ENCODE results near the gene MARK3. TPM values are rescaled to one million over a fixed set of nuclear protein-coding genes. Genes with fewer than 3 reads are reported as not detected.

Gene MARK3
- total and polyA plus RNA-seq, 10 of the 15 experiments (the other 5 are each of a cell fraction or from before 2014, with no cell fraction given), result 10.7 to 75.1 (median 41.4) TPM

- TF ChIP-seq PRDM15 (CRISPR knock-in tag; IDR thresholded peaks at IDR 0.05) (no peak), POLR2AphosphoS2 (IDR thresholded peaks at IDR 0.05; ENCODE audit: low read depth, low read length) (no peak)
Observed at GRCh38 chr14:103443111-103443510, 57.9 kb downstream of the MARK3 start (continued).

DNA sequence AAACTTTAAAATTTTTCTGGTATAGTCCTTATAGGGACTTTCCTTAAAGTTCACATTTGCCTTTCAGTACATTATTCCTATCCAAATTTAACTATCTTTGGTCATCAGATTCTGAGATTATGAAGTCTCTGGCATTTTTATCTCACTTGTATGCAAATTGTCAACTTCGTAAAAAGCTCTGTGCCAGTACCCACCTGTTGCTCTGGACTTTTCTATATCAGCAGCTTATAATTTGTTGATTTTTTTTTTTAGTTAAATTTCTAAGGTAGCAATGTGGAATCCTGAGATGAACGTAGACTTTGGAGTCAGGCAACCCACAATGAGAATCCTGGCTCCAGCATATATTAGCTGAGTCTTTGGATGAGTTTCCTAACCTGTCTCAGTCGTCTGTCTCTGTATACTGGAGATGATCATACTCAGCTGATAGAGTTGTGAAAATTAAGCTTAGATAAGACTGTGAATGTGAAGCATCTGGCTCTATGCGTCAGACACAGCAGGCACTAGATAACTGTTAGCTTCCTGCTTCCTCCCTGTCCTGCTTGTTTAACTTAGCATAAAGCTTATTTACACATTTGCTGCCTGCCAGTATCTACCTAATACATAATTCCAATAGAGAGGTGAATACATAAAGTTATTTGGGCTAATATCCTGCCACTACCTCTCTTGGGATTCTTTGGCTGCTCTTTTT lies 59.8 kb downstream of the MARK3 start:
- H3K79me2 ChIP-seq (ENCODE audit: control insufficient read depth, insufficient read depth, low read length), result peaks cover 13% of the 10 kb centered on the region
- H2AFZ ChIP-seq (ENCODE audit: control insufficient read depth, low read depth, low read length), result no peak overlapping the region
- no peak overlapping the region for H3K27ac ChIP-seq (ENCODE audit: control insufficient read depth, insufficient read depth)
- CTCF ChIA-PET, result interaction anchor here (1.3 to 2.3 kb wide), 2 partner anchors 15 to 54 kb away, joined by 5 to 9 read pairs; no protein-coding TSS in a partner anchor
- 60% methylated on average over 4 of the region's 4 CpGs for WGBS (ENCODE audit: insufficient coverage, insufficient replicate concordance, low lambda C conversion rate, missing lambda C conversion rate)
- DNase-seq (ENCODE audit: low read depth, low spot score) (no peak), FAIRE-seq (no peak), ATAC-seq (no peak)
- no TSS peak for BruUV-seq (replicated peaks)
- in situ Hi-C loops (cut with MboI), result no loop called here
- H3K4me3 ChIP-seq, result no peak overlapping the region
- no peaks in the 10 kb centered on the region for H3K27me3 ChIP-seq (replicated peaks in 1 of 2; ENCODE audit: control insufficient read depth in 2 of 2, insufficient read depth in 2 of 2, low read length in 1 of 2)
- no peak overlapping the region for H3K9ac ChIP-seq (ENCODE audit: control insufficient read depth, insufficient read depth, low read length)
- POLR2A ChIA-PET, result interaction anchor here (0.6 kb wide), 1 partner anchor 29 kb away, joined by 3 read pairs; no protein-coding TSS in a partner anchor
- SMC1A ChIA-PET (ENCODE audit: uncharacterized antibody, unreplicated experiment), result interaction anchor here (0.6 to 1.2 kb wide), 5 partner anchors 12 to 55 kb away, joined by 3 read pairs; no protein-coding TSS in a partner anchor
- no peaks in the 10 kb centered on the region for H3K9me3 ChIP-seq (replicated peaks; ENCODE audit: control insufficient read depth, insufficient read depth, low read length)
- peaks cover 4% of the 10 kb centered on the region; the same call in 1 of the 2 replicates for H3K4me1 ChIP-seq (ENCODE audit: control insufficient read depth, insufficient read depth, low read length)
- no peak overlapping the region for H3K4me2 ChIP-seq (ENCODE audit: control insufficient read depth, insufficient read depth)
- RAD21 ChIA-PET (ENCODE audit: unreplicated experiment), result interaction anchor here (0.6 kb wide), 1 partner anchor 1420 kb away, joined by 3 read pairs; no protein-coding TSS in a partner anchor
- H3K36me3 ChIP-seq (ENCODE audit: control insufficient read depth in 2 of 2, insufficient read depth in 2 of 2, low read length in 1 of 2), result peaks cover 0 to 11% of the 10 kb centered on the region in 2 experiments; a peak in 2 of 4 replicates
- H4K20me1 ChIP-seq (ENCODE audit: control insufficient read depth, insufficient read depth), result no peaks in the 10 kb centered on the region
- intact Hi-C loops (cut with micrococcal nuclease; ENCODE audit: unreplicated experiment), result no loop called here
- no peak for TF ChIP-seq HDAC2 (IDR thresholded peaks at IDR 0.05)
- TF ChIP-seq E2F8 (IDR thresholded peaks at IDR 0.05; ENCODE audit: low read depth, partially characterized antibody), result no peak
- TF ChIP-seq KDM1A (IDR thresholded peaks at IDR 0.05; ENCODE audit: borderline replicate concordance), result no peak
- no peak for TF ChIP-seq NBN (IDR thresholded peaks at IDR 0.05)
- TF ChIP-seq SMC3 (IDR thresholded peaks at IDR 0.05; ENCODE audit: borderline replicate concordance, low read length), result no peak
- no peak for TF ChIP-seq MYB (IDR thresholded peaks at IDR 0.05; ENCODE audit: borderline replicate concordance, low read depth, low read length)
- TF ChIP-seq YY1 (IDR thresholded peaks at IDR 0.05; ENCODE audit: low read depth, low read length), result no peak
- TF ChIP-seq BMI1 (IDR thresholded peaks at IDR 0.05; ENCODE audit: borderline replicate concordance), result no peak
- TF ChIP-seq ZZZ3 (IDR thresholded peaks at IDR 0.05; ENCODE audit: control insufficient read depth, insufficient read length, low read depth), result no peak
- TF ChIP-seq IKZF2 (IDR thresholded peaks at IDR 0.05), result no peak
- no peak for TF ChIP-seq POLR2AphosphoS5 (IDR thresholded peaks at IDR 0.05; ENCODE audit: low read length)
- no peak for TF ChIP-seq MAX (IDR thresholded peaks at IDR 0.05; ENCODE audit: low read depth, low read length)
- no peak for TF ChIP-seq RUNX3 (IDR thresholded peaks at IDR 0.05; ENCODE audit: low read length)
- TF ChIP-seq JUND (IDR thresholded peaks at IDR 0.05; ENCODE audit: low read depth, low read length), result no peak

Data from GM12878 (cell line).